Liver (tissue), 3 donors: ENCODE measurements around the gene KRTAP10-5.

Experiments
- ATF3 ChIP-seq: IDR thresholded peaks from 2 replicates; pipeline ENCODE4 v1.6.1; 2016; ENCODE audit warnings: antibody characterized with exemption
- CTCF ChIP-seq: fragments of 150-350 bp; IDR thresholded peaks from 2 replicates; pipeline ENCODE4 v1.5.1; 2017; ENCODE audit warnings: improper control_type of control experiment, low read depth, low read length; ENCODE audit not compliant: missing input control
- EGR1 ChIP-seq, 2 donors: IDR thresholded peaks; 2 replicates each; pipeline ENCODE4 v1.6.1; 2016 to 2018; ENCODE audit warnings: antibody characterized with exemption in 2 of 2, low read depth in 2 of 2
- JUND ChIP-seq, 2 donors: IDR thresholded peaks; 2 replicates each; pipeline ENCODE4 v1.6.1; 2016; ENCODE audit warnings: antibody characterized with exemption in 2 of 2
- MAX ChIP-seq: IDR thresholded peaks from 2 replicates; pipeline ENCODE4 v1.6.1; 2016; ENCODE audit warnings: antibody characterized with exemption
- RAD21 ChIP-seq, 2 donors: IDR thresholded peaks; 2 replicates each; pipeline ENCODE4 v1.6.1; 2016; ENCODE audit warnings: antibody characterized with exemption in 2 of 2, mild to moderate bottlenecking in 2 of 2
- SP1 ChIP-seq: IDR thresholded peaks from 2 replicates; pipeline ENCODE4 v1.6.1; 2018; ENCODE audit warnings: antibody characterized with exemption, mild to moderate bottlenecking
- TAF1 ChIP-seq: conservative IDR thresholded peaks from 2 replicates; pipeline ENCODE4 v1.6.1; 2016; ENCODE audit warnings: antibody characterized with exemption, mild to moderate bottlenecking
- ZBTB33 ChIP-seq: IDR thresholded peaks from 2 replicates; pipeline ENCODE4 v1.6.1; 2016; ENCODE audit warnings: antibody characterized with exemption
- donor health status: healthy.
- donor health status: healthy.

GRCh38 chr21:44552136-44552535 lies 28.3 kb downstream of the KRTAP10-5 start:
- TF ChIP-seq CTCF (no peak), MAX (no peak), JUND (IDR thresholded peaks at IDR 0.05) (no peak), RAD21 (IDR thresholded peaks at IDR 0.05) (no peak), ATF3 (no peak), ZBTB33 (no peak), TAF1 (no peak), SP1 (no peak), EGR1 (IDR thresholded peaks at IDR 0.05; ENCODE audit: low read depth in 2 of 2) (no peak)
